ENCODE results near the gene RGS9.
"Not testable (repeated sequence)": the region's sequence is repeated elsewhere in the genome, so short reads cannot be mapped to it uniquely, and the experiment has no call there.

The RGS9 gene

GRCh38 chr17:65116515-65116914 is 20.7 kb upstream of the RGS9 start:
- not testable (repeated sequence) for DNase-seq (ENCODE audit: low read depth)

- DNase-seq (ENCODE audit: low read depth), result no peak
Observed at GRCh38 chr17:65117384-65118035, 19.7 kb upstream of the RGS9 start.

GRCh38 chr17:65121368-65121767 is 15.8 kb upstream of the RGS9 start:
- no peak for DNase-seq (ENCODE audit: low read depth)

- DNase-seq (ENCODE audit: low read depth), result no peak
Observed at GRCh38 chr17:65121916-65122806, 15.0 kb upstream of the RGS9 start.

DNA sequence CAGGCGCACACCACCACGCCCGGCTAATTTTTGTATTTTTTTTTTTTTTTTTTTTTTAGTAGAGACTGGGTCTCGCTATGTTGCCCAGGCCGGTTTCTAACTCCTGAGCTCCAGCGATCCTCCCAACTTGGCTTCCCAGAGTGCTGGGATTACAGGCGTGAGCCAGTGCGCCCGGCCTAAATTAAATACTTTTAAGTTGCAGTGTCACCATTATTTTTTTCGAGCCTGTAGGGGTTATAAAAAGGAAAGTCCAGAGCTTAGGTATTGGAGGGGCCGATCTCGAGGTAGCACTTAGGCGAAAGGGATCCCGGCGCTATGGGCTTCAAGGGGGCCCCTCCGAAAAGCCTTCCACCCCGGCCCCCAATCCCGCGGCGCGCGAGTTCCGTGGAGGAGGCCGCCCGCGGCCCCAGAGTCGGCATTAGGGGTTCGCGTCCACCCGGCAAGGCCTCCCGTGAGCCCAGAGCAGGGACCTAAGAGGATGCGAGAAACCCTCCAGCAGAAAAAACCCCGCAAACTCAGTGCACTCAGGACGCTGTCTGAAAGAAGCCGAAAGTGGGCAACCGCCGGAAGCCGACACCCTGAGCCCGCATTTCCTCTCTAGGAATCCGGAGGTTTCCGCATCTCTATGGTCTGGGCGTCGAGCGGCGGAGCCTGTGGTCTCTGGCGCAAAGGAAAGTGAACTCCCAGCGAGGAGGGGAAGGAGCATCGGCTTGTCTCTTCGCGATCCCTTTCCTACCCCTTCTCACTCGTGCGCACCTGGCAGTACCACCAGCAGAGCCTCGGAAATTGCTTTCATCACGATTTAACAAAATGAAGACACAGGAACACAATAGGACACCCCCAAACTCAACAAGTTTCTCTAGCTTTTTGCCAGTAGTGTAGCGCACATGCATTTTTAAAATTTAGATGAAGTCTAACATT is 14.1 kb upstream of the RGS9 start:
- peak; percentile 69 for DNase-seq (ENCODE audit: low read depth)

GRCh38 chr17:65123757-65124675 is 13.2 kb upstream of the RGS9 start:
- DNase-seq (ENCODE audit: low read depth), result no peak

- no peak for DNase-seq (ENCODE audit: low read depth)
Observed at GRCh38 chr17:65130832-65131231, 6.3 kb upstream of the RGS9 start.

- DNase-seq (ENCODE audit: low read depth), result no peak
Observed at GRCh38 chr17:65131240-65131639, 5.9 kb upstream of the RGS9 start.

DNA sequence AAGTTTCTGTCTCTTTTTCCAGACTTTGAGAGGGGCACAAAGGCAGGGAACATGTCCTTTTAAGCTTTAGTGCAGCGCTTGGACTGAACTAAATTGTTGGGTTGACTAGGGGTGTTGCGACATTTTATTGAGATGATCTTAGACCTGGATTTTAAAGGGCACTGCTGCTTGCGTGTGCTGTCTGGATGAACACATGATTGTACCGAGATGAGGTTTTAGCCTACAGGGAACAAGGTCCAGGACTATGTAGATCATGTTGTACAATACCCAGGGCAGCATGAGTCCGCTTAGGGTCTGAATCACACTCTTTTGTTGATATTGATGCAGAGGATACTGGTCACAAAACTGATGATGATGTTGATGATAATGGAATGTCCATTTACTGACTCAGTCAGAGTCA is 5.2 kb upstream of the RGS9 start:
- no peak for DNase-seq (ENCODE audit: low read depth)

DNA sequence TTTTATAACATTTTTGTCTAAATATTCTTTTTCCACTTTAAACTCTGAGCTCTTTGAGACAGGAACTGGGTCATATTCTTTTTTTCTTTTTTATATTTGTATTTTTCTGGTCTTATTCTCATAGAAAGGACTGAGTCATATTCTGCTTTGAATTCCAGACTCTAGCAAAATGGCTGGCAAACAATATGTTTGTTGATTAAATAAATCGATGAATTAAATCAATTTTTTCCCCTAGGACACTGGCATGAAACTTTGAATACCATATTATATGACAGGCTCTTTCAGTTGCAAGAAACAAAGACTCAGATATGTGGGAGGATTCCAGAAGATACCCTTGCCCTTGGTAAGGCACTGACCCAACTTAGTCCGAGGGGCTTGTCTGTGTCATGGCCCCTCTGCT is 3.1 kb upstream of the RGS9 start:
- DNase-seq (ENCODE audit: low read depth), result no peak

GRCh38 chr17:65139101-65139764 is 2.1 kb downstream of the RGS9 start:
- no peak for DNase-seq (ENCODE audit: low read depth)

GRCh38 chr17:65142247-65142646 is 5.1 kb downstream of the RGS9 start:
- DNase-seq (ENCODE audit: low read depth), result no peak

- no peak for DNase-seq (ENCODE audit: low read depth)
Observed at GRCh38 chr17:65143889-65144604, 6.9 kb downstream of the RGS9 start.

GRCh38 chr17:65145743-65146142 is 8.6 kb downstream of the RGS9 start:
- no peak for DNase-seq (ENCODE audit: low read depth)

DNA sequence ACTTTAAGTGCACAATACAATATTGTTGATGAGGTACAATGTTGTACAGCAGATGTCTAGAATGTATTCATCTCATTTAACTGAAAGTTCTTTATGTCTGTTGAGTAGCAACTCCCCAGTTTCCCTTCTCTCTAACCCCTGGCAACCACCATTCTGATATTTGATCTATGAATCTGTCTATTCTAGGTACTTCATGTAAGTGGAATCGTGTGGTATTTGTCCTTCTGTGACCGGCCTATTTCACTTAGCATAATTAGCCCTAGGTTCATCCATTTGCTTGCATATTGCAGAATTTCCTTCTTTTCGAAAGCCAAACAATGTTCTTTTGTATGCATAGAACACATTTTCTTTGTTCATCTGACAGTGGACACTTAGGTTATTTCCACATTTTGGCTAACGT is 10.8 kb downstream of the RGS9 start:
- DNase-seq (ENCODE audit: low read depth), result no peak

DNA sequence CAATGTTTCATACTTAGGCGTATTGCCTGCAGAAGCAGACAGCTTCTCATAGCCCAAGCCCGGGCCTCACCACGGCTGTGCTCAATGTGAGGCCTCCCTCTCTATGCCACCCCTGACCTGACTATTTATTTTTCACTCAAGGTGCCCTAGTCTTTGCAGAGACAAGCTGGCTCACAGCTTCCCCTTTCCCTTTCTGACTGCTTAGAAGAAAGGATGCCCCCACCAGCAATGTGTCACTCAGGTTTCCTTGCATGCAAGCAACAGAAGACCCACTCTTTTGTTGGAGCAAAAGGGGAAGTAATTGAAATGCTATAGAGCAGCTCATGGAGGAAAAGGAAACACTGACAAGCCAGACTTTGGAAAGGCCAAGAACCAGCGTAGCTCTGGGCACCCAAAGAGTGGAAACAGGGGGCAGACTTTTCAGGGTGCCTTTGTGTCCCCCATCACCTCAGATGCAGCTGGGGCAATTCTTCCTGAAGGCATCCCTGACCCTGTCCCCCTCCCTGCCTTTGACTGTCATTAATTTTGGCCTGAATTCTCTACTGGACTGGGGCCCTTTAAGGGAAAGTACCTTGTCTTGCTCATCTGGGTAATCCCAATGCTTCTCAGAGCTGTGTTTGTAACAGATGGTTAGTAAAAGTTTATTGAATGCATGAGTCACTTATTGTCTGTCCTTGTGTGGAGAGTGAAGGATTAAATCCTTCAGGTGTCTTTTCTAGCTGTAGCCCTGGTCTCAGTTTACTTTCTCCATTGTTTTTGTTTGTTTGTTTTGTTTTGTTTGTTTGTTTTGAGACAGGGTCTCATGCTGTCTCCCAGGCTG is 17.8 kb downstream of the RGS9 start:
- DNase-seq (ENCODE audit: low read depth), result no peak

- DNase-seq (ENCODE audit: low read depth), result no peak
Observed at GRCh38 chr17:65155622-65156021, 18.5 kb downstream of the RGS9 start.

- DNase-seq (ENCODE audit: low read depth), result no peak
Observed at GRCh38 chr17:65156185-65156834, 19.1 kb downstream of the RGS9 start.

Data from stimulated activated CD8-positive, alpha-beta memory T cell treated with anti-CD3 and anti-CD28 coated beads, Interleukin-15, amount 100 ng/mL, for 1 hour (primary cell).